Vagina (tissue), 2 donors: ENCODE measurements around the gene TBC1D4.

Experiments
- POLR2A ChIP-seq, 2 donors: fragments of 450-650 bp; IDR thresholded peaks; one replicate each; pipeline ENCODE4 v1.6.1; 2017; ENCODE audit warnings: antibody characterized with exemption in 2 of 2, mild to moderate bottlenecking in 2 of 2, moderate library complexity in 2 of 2
- POLR2AphosphoS5 ChIP-seq, 2 donors: sonication (generic); formaldehyde crosslinking; IDR thresholded peaks; one replicate each; pipeline ENCODE4 v1.9.0; 2017; ENCODE audit warnings: antibody characterized with exemption in 2 of 2, mild to moderate bottlenecking in 2 of 2, low read depth in 1 of 2; ENCODE audit not compliant: insufficient read depth in 1 of 2
- TF ChIP-seq, protein P1 (sequence below), 3 experiments: fragments of 450-650 bp in 2 of 3; fragments of 200-600 bp in 1 of 3; sonication (generic) in 1 of 3; IDR thresholded peaks; one replicate each; pipeline ENCODE4 v1.5.1; 2017 to 2019; ENCODE audit warnings: antibody characterized with exemption in 3 of 3, mild to moderate bottlenecking in 2 of 3, moderate library complexity in 2 of 3

- TF ChIP-seq, protein P1, sequence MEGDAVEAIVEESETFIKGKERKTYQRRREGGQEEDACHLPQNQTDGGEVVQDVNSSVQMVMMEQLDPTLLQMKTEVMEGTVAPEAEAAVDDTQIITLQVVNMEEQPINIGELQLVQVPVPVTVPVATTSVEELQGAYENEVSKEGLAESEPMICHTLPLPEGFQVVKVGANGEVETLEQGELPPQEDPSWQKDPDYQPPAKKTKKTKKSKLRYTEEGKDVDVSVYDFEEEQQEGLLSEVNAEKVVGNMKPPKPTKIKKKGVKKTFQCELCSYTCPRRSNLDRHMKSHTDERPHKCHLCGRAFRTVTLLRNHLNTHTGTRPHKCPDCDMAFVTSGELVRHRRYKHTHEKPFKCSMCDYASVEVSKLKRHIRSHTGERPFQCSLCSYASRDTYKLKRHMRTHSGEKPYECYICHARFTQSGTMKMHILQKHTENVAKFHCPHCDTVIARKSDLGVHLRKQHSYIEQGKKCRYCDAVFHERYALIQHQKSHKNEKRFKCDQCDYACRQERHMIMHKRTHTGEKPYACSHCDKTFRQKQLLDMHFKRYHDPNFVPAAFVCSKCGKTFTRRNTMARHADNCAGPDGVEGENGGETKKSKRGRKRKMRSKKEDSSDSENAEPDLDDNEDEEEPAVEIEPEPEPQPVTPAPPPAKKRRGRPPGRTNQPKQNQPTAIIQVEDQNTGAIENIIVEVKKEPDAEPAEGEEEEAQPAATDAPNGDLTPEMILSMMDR (IDR thresholded peaks at IDR 0.05) = no peak
- TF ChIP-seq POLR2AphosphoS5 (IDR thresholded peaks at IDR 0.05; ENCODE audit: insufficient read depth in 1 of 2, low read depth in 1 of 2) (peak in 1 of 2 donors; percentile 58), POLR2A (IDR thresholded peaks at IDR 0.05) (no peak)
Measured at GRCh38 chr13:75415694-75416093, 66.3 kb downstream of the TBC1D4 start.
